Heart right ventricle (tissue), 16 donors: ENCODE measurements around the gene SPATA46. TPM values are rescaled to one million over a fixed set of nuclear protein-coding genes. Genes with fewer than 3 reads are reported as not detected.

Source experiments
- ATAC-seq, 8 donors: fragments of 200-7000 bp; cut with Tn5 transposase; one replicate each; pipeline ENCODE4 v1.9.1; 2020; ENCODE audit warnings: mild to moderate bottlenecking in 8 of 8, moderate library complexity in 8 of 8, moderate number of reproducible peaks in 1 of 8
- DNase-seq, 2 donors: peaks; one replicate each; pipeline ENCODE4 v3.0.0-alpha.2; 2020
- H3K27ac ChIP-seq, 10 donors: fragments of 200-600 bp; sonication (generic) in 2 of 10; one replicate each; pipeline versions ENCODE4 v1.5.0 to v1.8.0; 2020 to 2022; ENCODE audit warnings: mild to moderate bottlenecking in 3 of 10
- H3K27me3 ChIP-seq, 7 donors: fragments of 200-600 bp; one replicate each; pipeline ENCODE4 v1.8.0; 2021 to 2022; ENCODE audit warnings: mild to moderate bottlenecking in 2 of 7
- H3K36me3 ChIP-seq, 9 donors: fragments of 200-600 bp; sonication (generic) in 1 of 9; one replicate each; pipeline versions ENCODE4 v1.5.0 to v1.8.0; 2020 to 2022; ENCODE audit warnings: mild to moderate bottlenecking in 2 of 9
- H3K4me1 ChIP-seq, 9 donors: fragments of 200-600 bp; sonication (generic) in 1 of 9; one replicate each; pipeline versions ENCODE4 v1.5.0 to v1.8.0; 2020 to 2022; ENCODE audit warnings: mild to moderate bottlenecking in 4 of 9
- H3K4me3 ChIP-seq, 10 donors: fragments of 200-600 bp; sonication (generic) in 2 of 10; one replicate each; pipeline versions ENCODE4 v1.5.0 to v1.8.0; 2020 to 2022; ENCODE audit warnings: mild to moderate bottlenecking in 7 of 10, moderate library complexity in 2 of 10
- H3K9me3 ChIP-seq, 11 donors: fragments of 200-600 bp in 10 of 11; sonication (generic) in 2 of 11; one replicate each; pipeline versions ENCODE4 v1.5.0 to v1.8.0; 2013 to 2022; ENCODE audit warnings: mild to moderate bottlenecking in 2 of 11, control low read depth in 1 of 11, moderate library complexity in 1 of 11
- WGBS, 2 donors: extraction: QIAGEN DNeasy Blood & Tissue Kit; methylation state at CpG; one replicate each; pipeline ENCODE4 v1.1.7; 2013; ENCODE audit warnings: inconsistent platforms in 1 of 2; 5-methylcytosine and 5-hydroxymethylcytosine counted together
- intact Hi-C, 10 donors: fragments of 100-400 bp; cut with DNase I; formaldehyde crosslinking; loops; one replicate each; pipeline versions ENCODE4 v1.11.1 to v1.14.2; 2022
- polyA plus RNA-seq, 2 donors: library from polyadenylated mRNA; stranded (reverse); fragments of 200-250 nt; gene quantifications; one replicate each; pipeline ENCODE4 v1.2.3, GENCODE V29; 2013
- total RNA-seq, 10 donors: library from RNA; stranded (reverse); fragmentation: NEBNext Ultra II Directional in 3 of 10; extraction: Animal tissue kit (Norgen Biotek cat#: 25700) in 3 of 10; gene quantifications; one replicate each; pipeline versions ENCODE4 v1.2.1 to v1.2.4, GENCODE V29; 2021 to 2023
- TF ChIP-seq, protein P1 (sequence below), 9 donors: fragments of 200-600 bp; sonication (generic) in 2 of 9; IDR thresholded peaks; one replicate each; pipeline versions ENCODE4 v1.5.0 to v1.8.0; 2021 to 2022; ENCODE audit warnings: antibody characterized with exemption in 9 of 9, mild to moderate bottlenecking in 5 of 9, moderate library complexity in 1 of 9
- donor health status: Arrhythmogenic right ventricular cardiomyopathy.
- donor health status: ischemic (EF 13 %, LVEDD 7.1; RV severe dilation, severe dysfunction).
- donor health status: healthy with polysubstance abuse.
- donor health status: DM: no; HTN: yes; CAD: no.
- donor health status: DM: no; HTN: no; CAD: no.
- donor health status: ischemic (EF 25% LVEDD 6.9; RV normal size, moderate dysfunction).
- donor health status: ischemic (EF 25% LVEDD 5.7; RV mildly dilated, moderate dysfunction).
- donor health status: healthy.
- donor health status: DM: yes; HTN: yes; CAD: no.
- donor health status: Ischemic cardiomyopathy.
- donor health status: ischemic (EF 35%, LVEDD 5.7; RV mildly dilated, moderate dysfunction).
- donor health status: nonischemic (EF 11% LVEDD 7.7; RV severe dilation, severe dysfunction).
- donor health status: DM: yes; HTN: yes; CAD: no.
- donor health status: PGD.
- donor health status: ischemic (EF 29% LVEDD 5.4; RV normal size, mild dysfunction).
- donor health status: nonischemic (EF 23%, LVEDD 6.1; RV moderate dilation, normal function).

Gene SPATA46
- total and polyA plus RNA-seq, 12 donors, result not detected

DNA sequence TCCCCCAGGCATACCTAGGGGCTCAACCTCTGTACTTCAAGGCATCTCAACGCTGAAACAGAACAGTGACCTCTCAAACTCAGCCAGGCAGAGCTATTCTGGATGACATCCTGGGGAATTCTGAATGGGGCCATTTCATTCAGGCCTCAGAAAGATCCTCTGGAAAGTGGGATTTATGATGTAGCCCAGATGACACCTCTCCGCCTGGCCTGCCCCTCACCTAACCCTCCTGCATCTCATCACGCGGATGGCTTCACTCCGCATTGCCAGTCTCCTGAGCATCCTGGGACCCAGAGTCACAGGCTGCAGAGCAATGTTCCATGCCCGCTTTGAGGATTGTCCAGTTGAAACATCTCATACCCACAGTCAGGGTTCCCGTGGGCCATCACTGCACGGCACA, 1.2 kb downstream of the SPATA46 start:
- TF ChIP-seq, protein P1, sequence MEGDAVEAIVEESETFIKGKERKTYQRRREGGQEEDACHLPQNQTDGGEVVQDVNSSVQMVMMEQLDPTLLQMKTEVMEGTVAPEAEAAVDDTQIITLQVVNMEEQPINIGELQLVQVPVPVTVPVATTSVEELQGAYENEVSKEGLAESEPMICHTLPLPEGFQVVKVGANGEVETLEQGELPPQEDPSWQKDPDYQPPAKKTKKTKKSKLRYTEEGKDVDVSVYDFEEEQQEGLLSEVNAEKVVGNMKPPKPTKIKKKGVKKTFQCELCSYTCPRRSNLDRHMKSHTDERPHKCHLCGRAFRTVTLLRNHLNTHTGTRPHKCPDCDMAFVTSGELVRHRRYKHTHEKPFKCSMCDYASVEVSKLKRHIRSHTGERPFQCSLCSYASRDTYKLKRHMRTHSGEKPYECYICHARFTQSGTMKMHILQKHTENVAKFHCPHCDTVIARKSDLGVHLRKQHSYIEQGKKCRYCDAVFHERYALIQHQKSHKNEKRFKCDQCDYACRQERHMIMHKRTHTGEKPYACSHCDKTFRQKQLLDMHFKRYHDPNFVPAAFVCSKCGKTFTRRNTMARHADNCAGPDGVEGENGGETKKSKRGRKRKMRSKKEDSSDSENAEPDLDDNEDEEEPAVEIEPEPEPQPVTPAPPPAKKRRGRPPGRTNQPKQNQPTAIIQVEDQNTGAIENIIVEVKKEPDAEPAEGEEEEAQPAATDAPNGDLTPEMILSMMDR (IDR thresholded peaks at IDR 0.05), result no peak
- ATAC-seq (no peak), DNase-seq (no peak)
- no peaks in the 10 kb centered on the region for H3K9me3 ChIP-seq
- H3K4me1 ChIP-seq, result peaks cover 0 to 4% (median 0%) of the 10 kb centered on the region in 9 donors
- intact Hi-C loops, result no loop called here
- no peak overlapping the region for H3K27ac ChIP-seq
- H3K4me3 ChIP-seq, result no peak overlapping the region
- H3K27me3 ChIP-seq, result no peaks in the 10 kb centered on the region
- WGBS, 2 donors, result 84 to 90% methylated on average over 8 of the region's 8 CpGs
- no peaks in the 10 kb centered on the region for H3K36me3 ChIP-seq

DNA sequence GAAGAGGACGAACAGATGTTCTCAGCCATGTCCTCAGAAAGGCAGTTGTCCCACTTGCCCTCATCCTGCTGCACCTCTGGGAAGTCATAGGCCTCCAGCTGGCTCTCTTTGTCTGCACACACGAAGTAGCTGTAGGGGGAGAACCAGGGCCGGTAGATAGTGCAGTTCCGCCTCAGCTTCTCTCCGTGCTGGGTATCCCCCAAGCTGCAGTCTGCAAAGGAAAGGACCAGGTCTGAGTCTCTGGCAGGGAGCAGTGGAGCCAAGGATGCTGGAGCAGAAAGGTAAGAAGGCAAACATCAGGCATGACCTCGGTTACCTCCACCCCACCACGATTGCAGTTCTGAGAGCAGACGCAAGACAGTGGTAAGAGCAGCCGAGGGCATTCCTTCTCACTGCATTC, 2.2 kb downstream of the SPATA46 start:
- ATAC-seq (no peak), DNase-seq (no peak)
- Histone ChIP-seq H3K27ac (no peak overlapping the region), H3K4me3 (no peak overlapping the region), H3K36me3 (peaks cover 0 to 4% (median 0%) of the 10 kb centered on the region in 9 donors), H3K27me3 (no peaks in the 10 kb centered on the region), H3K4me1 (peaks cover 0 to 4% (median 0%) of the 10 kb centered on the region in 9 donors), H3K9me3 (no peaks in the 10 kb centered on the region)
- intact Hi-C loops, result no loop called here
- TF ChIP-seq, protein P1 (IDR thresholded peaks at IDR 0.05), result no peak
- WGBS, 2 donors, result 88 to 90% methylated on average over 9 of the region's 9 CpGs

DNA sequence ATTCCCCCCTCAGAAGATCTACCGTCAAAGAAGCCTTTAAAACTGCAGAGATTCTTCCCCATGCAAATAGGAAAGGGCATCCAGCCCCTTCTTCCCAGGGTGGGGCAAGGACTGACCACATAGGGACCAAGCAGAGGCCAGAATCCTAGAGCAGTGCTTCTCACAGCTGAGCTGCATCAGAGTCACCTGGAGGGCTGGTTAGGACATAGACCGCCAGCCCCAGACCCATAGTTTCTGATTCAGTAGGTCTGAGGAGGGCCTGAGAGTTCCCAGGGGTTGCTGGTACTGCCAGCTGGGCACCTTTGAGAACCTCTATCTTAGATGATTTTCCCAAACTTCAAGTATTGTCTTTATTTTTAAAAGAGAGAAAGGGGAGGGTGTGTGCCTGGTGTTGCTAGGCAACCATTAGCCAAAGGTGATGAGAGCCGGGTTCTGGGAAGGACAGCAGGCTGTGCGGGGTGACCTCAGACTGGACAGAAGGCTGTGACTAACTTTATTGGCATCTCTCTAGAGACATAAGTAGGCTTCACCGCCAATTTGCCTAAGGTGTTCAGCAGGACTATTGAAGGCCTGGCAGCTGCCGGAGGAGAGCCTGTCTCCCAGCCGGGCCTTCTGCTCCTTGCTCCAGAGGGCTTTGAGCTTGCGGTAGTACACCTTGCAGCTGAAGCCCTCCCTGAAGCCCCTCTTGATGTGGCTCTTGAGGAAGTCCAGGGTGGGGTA, 3.0 kb downstream of the SPATA46 start:
- ATAC-seq (no peak), DNase-seq (no peak)
- WGBS, 2 donors, result 87 to 89% methylated on average over 8 of the region's 8 CpGs
- intact Hi-C loops, result no loop called here
- Histone ChIP-seq H3K4me3 (no peak overlapping the region), H3K27me3 (no peaks in the 10 kb centered on the region), H3K4me1 (peaks cover 0 to 4% (median 0%) of the 10 kb centered on the region in 9 donors), H3K27ac (no peak overlapping the region), H3K9me3 (no peaks in the 10 kb centered on the region), H3K36me3 (peaks cover 0 to 4% (median 0%) of the 10 kb centered on the region in 9 donors)
- TF ChIP-seq, protein P1 (IDR thresholded peaks at IDR 0.05), result no peak

DNA sequence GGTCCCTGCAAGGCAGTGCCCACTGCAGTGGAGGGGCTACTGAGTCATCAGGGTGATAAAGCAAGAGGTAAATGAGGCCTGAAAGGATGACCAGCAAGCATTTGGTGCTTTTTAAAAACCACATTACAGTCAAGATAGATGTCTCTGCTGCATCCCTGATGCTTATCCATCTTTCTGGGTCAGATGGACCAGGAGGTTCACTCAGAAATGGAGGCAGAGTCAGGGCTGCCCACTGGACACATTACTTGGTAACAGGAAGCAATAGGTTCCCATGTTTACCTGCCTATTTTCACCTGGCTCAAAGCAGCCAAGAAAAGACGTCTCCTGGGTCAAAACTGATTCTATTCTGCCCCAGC, 3.6 kb downstream of the SPATA46 start:
- H3K27ac ChIP-seq, result no peak overlapping the region
- H3K27me3 ChIP-seq, result no peaks in the 10 kb centered on the region
- 83 to 93% methylated on average over 1 of the region's 1 CpG for WGBS, 2 donors
- peaks cover 0 to 4% (median 0%) of the 10 kb centered on the region in 9 donors for H3K4me1 ChIP-seq
- DNase-seq (no peak), ATAC-seq (no peak)
- H3K9me3 ChIP-seq, result no peaks in the 10 kb centered on the region
- H3K36me3 ChIP-seq, result peaks cover 0 to 4% (median 0%) of the 10 kb centered on the region in 9 donors
- intact Hi-C loops, result no loop called here
- no peak overlapping the region for H3K4me3 ChIP-seq
- TF ChIP-seq, protein P1 (IDR thresholded peaks at IDR 0.05), result no peak
